Stimulated activated CD4-positive, alpha-beta T cell treated with anti-CD3 and anti-CD28 coated beads, Interleukin-4, amount 100 ng/mL, for 4 hours (primary cell): ENCODE results near the gene CREB3L4.
"Not testable (repeated sequence)": the region's sequence is repeated elsewhere in the genome, so short reads cannot be mapped to it uniquely, and the experiment has no call there.

Source experiments
- DNase-seq, 2 experiments: peaks; one replicate each; pipeline ENCODE4 v3.0.0-alpha.2; 2020

The CREB3L4 gene

DNA sequence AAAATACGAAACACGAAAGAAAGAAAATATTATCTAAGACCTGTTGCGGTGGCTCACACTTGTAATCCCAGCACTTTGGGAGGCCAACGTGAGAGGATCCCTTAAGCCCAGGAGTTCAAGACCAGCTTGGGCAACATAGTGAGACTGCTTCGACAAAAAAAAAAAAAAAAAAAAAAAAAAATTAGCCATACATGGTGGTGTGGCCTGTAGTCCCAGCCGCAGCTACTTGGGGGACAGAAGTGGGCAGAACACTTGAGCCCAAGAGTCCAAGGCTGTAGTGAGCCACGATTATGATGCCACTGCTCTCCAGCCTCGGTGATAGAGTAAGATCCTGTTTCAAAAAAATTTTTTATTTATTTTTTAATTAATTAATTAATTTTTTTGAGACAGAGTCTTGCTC, 19.9 kb downstream of the CREB3L4 start:
- DNase-seq, result no peak

DNA sequence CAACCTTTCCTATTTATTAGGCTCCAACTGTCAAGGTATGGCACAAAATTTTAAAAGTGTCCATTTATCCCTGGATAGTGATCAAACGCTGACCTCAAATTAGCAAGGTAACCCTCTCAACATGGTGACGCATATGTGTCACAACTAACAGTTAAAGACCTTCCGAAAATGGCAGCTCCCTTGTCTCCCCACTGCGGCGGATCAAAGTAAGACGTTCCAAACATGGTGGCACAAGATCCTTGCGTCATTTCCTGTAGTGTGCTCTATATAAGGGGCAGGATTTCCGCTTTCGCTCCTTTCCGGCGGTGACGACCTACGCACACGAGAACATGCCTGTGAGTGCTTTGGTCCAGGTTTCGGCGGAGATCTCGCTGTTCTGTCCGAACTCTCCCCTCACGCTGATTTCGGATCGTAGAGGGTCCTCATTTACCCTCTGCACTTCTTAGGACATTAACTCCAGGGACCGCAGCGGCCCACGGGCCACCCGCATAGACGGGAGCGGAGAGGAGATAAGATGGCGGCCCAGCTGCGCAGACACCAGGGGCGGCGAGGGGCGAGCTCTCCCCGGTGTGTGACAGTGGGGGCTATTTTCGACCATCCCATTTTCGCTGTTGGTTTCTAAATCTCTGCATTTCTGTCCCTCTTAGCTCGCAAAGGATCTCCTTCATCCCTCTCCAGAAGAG, 22.9 kb downstream of the CREB3L4 start, which contains the start of gene RPS27:
Gene RPS27 (plus strand): TSS at position 295 of the 683 bp plus-strand sequence. CDS start 35 bp downstream, at position 330.
- peak; percentile 68 to 92 for DNase-seq

DNA sequence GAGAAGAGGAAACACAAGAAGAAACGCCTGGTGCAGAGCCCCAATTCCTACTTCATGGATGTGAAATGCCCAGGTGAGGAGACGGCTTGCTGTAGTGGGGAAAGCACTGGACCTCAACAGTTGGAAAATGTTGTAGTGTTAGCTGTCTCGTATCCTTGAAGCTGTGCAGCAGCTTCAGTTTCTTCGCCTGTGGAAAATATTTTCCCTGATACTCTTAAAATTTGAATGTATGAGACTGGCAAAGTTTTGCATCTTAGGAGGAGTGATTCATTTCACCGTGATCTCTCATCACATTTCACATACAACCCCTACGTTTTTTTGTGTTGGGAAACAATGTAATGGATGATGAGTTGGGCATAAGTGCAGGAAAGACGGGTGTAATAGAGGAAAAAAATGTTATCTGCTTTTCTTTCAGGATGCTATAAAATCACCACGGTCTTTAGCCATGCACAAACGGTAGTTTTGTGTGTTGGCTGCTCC, 23.5 kb downstream of the CREB3L4 start:
- DNase-seq, result no peak

- DNase-seq, result no peak
These were observed 24.1 kb downstream of the CREB3L4 start for GRCh38 chr1:153991806-153992205.

- no peak for DNase-seq
These were observed 27.5 kb downstream of the CREB3L4 start for GRCh38 chr1:153995202-153995601.

- no peak for DNase-seq
These were observed 27.9 kb downstream of the CREB3L4 start for GRCh38 chr1:153995640-153996039.

DNA sequence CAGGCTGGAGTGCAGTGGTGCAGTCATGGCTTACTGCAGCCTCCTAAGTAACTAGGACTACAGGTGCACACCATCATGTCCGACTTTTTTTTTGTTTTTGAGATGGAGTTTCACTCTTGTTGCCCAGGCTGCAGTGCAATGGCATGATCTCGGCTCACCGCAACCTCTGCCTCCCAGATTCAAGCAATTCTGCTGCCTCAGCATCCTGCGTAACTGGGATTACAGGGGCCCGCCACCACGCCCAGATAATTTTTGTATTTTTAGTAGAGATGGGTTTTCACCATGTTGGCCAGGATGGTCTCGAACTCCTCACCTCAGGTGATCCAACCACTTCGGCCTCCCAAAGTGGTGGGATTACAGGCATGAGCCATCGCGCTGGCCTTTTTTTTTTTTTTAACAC, 29.2 kb downstream of the CREB3L4 start:
- not testable (repeated sequence) for DNase-seq

GRCh38 chr1:154000420-154000819, 32.7 kb downstream of the CREB3L4 start:
- no peak for DNase-seq

GRCh38 chr1:154006136-154006535, 38.4 kb downstream of the CREB3L4 start:
- no peak for DNase-seq

GRCh38 chr1:154012129-154012528, 44.4 kb downstream of the CREB3L4 start:
- no peak for DNase-seq

GRCh38 chr1:154012543-154012942, 44.8 kb downstream of the CREB3L4 start:
- DNase-seq, result not testable (repeated sequence)

DNA sequence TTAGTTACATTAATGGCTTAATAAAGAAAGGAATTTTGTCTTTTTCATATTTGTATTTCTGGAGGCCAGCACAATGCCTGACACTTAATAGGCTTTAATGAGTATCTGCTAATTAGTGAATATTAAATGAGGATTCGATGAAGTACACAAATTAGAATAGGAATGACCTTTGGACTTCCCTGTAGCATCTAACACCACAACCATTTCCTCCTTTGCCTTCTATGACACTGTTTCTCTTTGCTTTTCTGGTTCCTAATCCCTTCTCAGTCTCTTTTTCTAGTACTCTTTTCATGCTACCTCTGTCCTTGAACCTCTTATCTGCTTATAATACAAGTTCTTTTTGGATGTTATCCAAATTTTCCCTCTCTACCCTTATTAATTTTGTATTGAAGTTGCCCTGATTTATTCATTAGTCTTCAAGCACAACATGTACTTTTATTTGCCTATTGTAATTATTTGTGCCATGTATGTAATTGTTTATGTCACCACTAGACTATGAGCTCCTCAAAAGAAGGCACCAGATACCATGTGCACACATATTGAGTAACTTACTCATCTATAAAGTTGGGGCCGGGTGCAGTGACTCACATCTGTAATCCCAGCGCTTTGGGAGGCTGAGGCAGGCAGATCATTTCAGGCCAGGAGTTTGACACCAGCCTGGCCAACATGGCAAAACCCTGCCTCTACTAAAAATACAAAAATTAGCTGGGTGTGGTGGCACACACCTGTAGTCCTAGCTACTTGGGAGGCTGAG, 46.6 kb downstream of the CREB3L4 start:
- no peak for DNase-seq

DNA sequence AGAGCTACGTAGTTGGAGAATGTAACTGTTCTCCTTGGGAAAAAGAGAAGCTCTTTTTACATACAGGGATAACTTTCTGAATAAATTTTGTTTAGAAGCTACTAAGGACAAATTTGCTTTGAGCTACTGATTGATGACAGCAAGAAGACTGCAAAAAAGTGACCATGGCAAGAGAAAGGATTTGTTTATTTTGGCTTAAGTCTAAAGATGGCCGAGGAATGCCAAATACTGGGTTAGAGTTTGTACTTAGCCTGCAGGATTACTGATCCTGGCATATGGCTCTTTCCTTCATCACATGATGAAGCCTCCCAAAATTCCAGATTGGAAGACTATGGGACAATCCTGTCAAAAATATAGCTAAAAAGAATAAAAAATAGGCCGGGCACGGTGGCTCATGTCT, 51.6 kb downstream of the CREB3L4 start:
- DNase-seq, result no peak

GRCh38 chr1:154019940-154020339, 52.2 kb downstream of the CREB3L4 start:
- no peak for DNase-seq
